HG03196 (cell line): ENCODE data around the gene KIAA1614.

ENCODE experiments used
- ATAC-seq: cut with Tn5 transposase; IDR thresholded peaks from one replicate; pipeline ENCODE4 v1.9.1; 2021; ENCODE audit not compliant: unreplicated experiment

KIAA1614 gene

DNA sequence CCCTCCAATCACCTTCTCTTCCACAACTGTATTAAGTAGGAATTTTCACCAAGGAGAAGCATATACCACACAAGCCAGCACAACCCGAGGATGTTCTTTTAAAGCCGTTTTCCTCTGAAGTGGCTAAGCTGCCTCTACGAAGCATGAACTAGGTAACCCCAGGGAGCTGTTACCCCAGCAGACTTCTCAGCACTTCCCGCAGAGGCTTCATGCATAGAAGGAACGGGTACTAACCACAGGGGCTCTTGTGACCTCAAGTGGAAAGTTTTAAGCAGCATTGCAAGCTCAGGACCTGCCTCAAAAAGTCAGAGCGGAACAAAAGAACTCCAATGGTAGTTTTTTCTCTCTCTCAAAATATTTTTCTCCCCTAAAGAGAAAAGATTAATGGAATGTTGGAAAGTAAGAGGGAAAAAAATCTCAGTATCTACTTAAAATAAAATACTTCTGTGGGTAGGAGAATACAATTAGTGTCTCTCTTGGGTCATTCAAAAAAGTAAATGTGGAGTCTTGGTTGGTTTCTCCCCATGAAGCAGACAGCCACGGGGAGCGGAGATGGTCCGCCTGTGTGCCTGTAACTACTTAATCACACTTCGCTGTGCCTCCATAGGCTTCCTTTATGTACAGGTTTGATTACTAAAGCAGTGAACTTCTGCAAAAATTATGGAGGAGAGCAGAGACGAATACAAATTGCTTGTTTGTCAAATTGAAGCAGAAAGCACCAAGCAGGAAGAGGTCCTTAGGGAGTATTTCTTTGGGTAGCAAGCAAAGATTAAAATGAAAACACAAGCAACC, 69.1 kb downstream of the KIAA1614 start:
- no peak for ATAC-seq

DNA sequence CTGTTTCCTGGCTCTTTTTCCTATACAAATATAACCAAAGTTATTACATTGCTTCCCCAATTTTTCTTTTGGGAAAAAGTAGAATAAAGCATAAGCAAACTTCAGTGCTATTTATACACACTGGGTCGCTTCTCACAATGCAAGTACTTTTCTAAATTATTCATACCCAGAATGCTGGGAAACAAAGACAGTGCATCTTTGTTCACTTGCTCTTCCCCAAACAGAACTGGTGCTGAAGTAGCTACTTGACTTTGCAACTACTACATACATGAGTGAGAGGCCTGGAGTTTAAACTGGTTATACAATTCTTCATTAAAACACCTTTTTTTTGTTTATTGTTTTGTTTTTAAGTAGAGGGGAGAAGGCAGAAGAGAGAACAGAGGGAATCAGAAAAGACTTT, 69.7 kb downstream of the KIAA1614 start:
- no peak for ATAC-seq

DNA sequence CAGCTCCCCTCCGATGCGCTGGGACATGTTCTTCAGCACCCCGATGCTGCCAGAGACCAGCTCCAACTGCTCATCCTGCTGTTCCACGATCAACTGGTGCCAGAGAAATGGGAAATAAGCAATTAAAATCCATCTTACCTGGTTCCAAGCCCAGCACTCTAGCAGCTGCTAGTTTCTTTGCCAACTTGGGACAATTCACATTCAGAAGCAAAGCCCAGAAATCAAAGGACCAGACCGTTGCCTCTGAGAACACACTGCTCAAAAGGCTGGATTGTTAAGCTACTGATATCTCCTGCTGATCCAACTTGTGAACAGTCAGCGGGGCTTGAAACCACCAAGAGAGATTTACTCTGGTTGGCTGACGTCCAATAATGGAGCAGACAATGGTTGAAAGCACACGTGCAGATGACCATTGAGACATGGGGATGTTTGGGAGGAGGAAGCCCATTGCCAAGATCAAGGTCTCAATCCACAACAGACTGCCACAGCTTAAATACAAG, 75.6 kb downstream of the KIAA1614 start:
- ATAC-seq = no peak

DNA sequence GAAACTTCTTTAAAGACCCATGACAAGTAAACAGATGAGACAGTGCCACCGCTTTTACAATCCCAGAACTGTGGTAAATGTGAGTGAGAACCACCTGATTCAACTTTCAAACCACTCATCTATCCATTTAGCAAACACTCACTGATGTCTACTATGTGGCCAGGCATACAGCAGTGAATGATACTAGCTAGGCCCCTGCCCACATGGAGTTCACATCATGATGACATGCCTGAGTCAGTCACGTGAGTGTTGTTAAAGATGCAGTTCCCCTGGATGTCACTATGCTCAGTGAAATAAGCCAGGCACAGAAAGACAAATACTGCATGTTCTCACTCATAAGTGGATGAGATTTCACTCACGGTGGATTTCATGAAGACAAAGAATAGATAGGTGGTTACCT, 81.6 kb downstream of the KIAA1614 start:
- ATAC-seq = no peak

DNA sequence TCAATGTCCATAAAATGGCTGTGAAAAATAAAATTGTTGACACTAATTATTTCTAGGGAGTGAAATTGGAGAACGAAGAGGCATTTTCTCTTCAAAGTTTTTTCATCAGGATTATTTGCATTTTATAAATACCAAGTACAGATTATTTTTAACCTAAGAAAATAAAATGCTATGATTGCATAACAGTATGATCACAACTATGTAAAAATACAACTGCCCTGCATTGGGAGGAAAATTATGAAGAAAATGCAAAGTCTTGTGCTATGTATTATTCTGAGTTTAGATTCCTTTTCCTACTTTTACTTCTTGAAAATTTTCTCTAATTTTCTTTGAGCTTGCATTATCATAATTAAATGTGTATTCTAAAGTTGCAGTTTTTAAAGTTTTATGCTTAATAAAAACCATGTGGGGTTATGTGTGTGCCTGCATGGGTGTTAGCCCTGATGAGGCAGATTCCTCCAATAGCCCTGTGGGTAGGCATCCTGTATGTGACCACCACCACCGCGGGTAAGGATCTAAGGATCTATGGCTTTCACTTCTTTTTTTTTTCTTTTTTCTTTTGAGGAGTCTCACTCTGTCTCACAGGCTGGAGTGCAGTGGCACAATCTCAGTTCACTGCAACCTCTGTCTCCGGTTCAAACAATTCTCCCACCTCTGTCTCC, 85.3 kb downstream of the KIAA1614 start:
- ATAC-seq = no peak
